ENCODE results near the gene CTCF.

The CTCF gene

DNA sequence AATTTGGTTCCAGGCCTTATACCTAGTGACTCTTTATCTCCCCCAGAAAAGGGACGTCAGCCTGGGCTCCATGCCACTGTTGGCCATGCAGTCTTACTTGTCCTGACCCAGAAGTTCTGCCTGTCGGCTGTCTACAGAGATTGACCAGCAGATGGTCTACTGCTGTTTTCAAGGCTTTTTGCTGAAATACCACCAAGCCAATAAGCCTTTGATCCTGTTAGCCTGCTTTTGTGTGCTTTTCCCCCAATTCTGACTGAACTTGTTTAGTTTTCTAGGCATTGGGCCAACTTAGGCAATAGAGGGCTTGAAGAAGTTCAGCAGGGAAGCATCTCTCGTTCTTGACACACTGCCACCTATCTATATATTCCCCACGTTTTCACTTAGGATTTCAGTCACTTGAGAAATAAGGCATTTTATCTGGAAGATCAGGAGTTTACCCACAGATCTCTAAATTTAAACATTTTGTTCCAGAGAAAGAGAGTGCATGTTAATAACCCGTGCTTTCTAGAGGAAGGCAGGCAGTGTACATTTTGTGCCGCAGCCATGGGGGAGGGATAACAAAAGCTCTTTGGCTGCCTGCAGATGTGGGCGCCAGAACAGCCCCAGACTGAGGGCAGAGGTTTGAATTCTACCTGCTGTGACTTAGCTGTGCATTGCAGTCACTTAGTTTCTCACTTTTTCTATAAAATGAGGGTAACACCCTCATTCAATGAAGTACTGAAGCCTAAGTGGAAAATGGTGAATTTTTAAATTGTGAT is 70.3 kb downstream of the CTCF start:
- no peak overlapping the region for H3K27ac Mint-ChIP-seq
- H3K36me3 Mint-ChIP-seq = peaks cover 29 to 43% of the 10 kb centered on the region in 2 donors
- no peaks in the 10 kb centered on the region for H3K27me3 Mint-ChIP-seq
- H3K9me3 Mint-ChIP-seq = no peaks in the 10 kb centered on the region
- DNase-seq (no peak), ATAC-seq (replicated peaks) (no peak)
- no peaks in the 10 kb centered on the region for H3K4me1 Mint-ChIP-seq
- H3K4me3 Mint-ChIP-seq = no peak overlapping the region

DNA sequence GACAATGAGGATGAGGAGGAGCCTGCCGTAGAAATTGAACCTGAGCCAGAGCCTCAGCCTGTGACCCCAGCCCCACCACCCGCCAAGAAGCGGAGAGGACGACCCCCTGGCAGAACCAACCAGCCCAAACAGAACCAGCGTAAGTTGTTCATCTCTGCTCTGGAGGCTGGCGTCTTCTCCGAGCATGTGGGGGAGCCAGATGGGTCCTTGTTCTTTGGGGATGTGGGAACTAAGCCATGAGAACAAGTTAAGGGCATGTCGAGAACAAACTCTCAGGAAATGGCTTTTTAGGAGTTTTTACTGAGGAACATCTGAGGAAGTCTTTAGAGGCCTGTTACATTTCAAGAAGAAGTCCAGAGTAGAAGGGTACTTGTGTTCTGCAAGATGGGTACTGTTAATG is 74.4 kb downstream of the CTCF start:
- H3K36me3 Mint-ChIP-seq = peaks cover 12 to 35% of the 10 kb centered on the region in 2 donors
- H3K27me3 Mint-ChIP-seq = no peaks in the 10 kb centered on the region
- no peaks in the 10 kb centered on the region for H3K9me3 Mint-ChIP-seq
- ATAC-seq (replicated peaks) = no peak
- DNase-seq = no peak
- H3K27ac Mint-ChIP-seq = peak overlapping the region; percentile 51
- peaks cover 0 to 2% of the 10 kb centered on the region in 2 donors for H3K4me1 Mint-ChIP-seq
- no peak overlapping the region for H3K4me3 Mint-ChIP-seq

GRCh38 chr16:67637625-67638024 is 75.3 kb downstream of the CTCF start:
- Mint-ChIP-seq H3K27me3 (no peaks in the 10 kb centered on the region), H3K4me1 (peaks cover 0 to 2% of the 10 kb centered on the region in 2 donors), H3K4me3 (no peak overlapping the region), H3K27ac (no peak overlapping the region), H3K36me3 (peaks cover 12 to 27% of the 10 kb centered on the region in 2 donors), H3K9me3 (no peaks in the 10 kb centered on the region)
- no peak for ATAC-seq (replicated peaks)
- DNase-seq = no peak

DNA sequence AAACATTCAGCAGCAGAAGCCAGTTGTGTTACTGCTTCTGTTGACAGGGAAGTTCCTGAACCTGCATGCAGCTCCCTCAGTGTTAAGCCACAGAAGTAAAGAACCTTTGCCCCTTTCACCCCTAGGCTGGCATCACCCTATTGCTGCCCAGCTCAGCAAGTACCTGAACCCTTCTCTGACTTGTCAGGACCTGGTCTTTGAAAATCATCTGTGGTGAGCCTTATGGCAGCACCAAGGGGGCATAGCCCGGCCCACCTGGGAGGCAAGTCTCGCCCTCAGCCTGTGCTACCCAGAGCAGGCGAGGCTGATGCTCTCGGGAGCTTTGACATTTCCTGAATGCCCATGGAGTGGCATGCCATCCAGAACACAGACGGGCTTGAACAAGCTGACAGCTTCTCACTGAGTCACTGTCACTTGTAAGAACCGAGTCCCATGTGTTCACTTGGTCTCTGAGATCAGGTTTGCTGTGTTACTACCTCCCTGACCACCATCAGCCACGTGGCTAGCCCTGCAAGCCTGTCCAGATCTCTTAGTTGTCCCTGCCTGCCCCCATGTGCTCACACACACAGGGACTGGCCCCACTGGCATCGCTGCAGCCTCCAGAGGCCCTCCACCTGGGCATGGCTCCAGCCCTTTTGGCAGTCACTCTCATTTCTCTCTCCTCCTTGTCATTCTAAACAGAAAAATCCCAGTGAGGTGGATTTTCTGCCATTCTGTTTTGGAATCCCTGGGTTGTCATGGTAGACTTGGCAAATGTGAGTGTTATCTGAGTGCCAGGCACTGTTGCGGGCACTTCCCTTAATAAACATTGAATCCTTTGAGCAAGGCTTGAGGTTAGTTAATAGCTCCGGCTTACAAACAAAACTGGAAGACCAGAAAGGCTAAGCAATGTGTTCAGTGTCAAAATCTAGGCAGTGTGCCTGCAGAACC is 79.7 kb downstream of the CTCF start:
- Mint-ChIP-seq H3K27me3 (no peaks in the 10 kb centered on the region), H3K27ac (no peak overlapping the region), H3K4me1 (peaks cover 7 to 22% of the 10 kb centered on the region in 2 donors), H3K4me3 (no peak overlapping the region), H3K9me3 (no peaks in the 10 kb centered on the region), H3K36me3 (peaks cover 2 to 23% of the 10 kb centered on the region in 2 donors)
- DNase-seq = no peak
- ATAC-seq (replicated peaks) = no peak

GRCh38 chr16:67644038-67644437 is 81.7 kb downstream of the CTCF start:
- H3K36me3 Mint-ChIP-seq = peaks cover 11 to 26% of the 10 kb centered on the region in 2 donors
- no peaks in the 10 kb centered on the region for H3K9me3 Mint-ChIP-seq
- ATAC-seq (replicated peaks) = no peak
- peaks cover 8 to 25% of the 10 kb centered on the region in 2 donors for H3K4me1 Mint-ChIP-seq
- DNase-seq = no peak
- H3K27ac Mint-ChIP-seq = peak overlapping the region; percentile 77
- H3K27me3 Mint-ChIP-seq = no peaks in the 10 kb centered on the region
- peak overlapping the region; percentile 47 to 62 for H3K4me3 Mint-ChIP-seq

GRCh38 chr16:67645397-67646121 is 83.2 kb downstream of the CTCF start:
- H3K4me3 Mint-ChIP-seq = peak overlapping the region; percentile 88 to 90
- peak overlapping the region; percentile 91 for H3K27ac Mint-ChIP-seq
- no peak for DNase-seq
- H3K27me3 Mint-ChIP-seq = no peaks in the 10 kb centered on the region
- H3K36me3 Mint-ChIP-seq = peaks cover 17 to 29% of the 10 kb centered on the region in 2 donors
- H3K9me3 Mint-ChIP-seq = no peaks in the 10 kb centered on the region
- peaks cover 9 to 25% of the 10 kb centered on the region in 2 donors for H3K4me1 Mint-ChIP-seq
- ATAC-seq (replicated peaks) = peak in 1 of 2 donors; percentile 37

- Mint-ChIP-seq H3K27me3 (no peaks in the 10 kb centered on the region), H3K9me3 (no peaks in the 10 kb centered on the region), H3K27ac (no peak overlapping the region), H3K4me3 (peak overlapping the region in 1 of 2 donors; percentile 71), H3K36me3 (peaks cover 25 to 42% of the 10 kb centered on the region in 2 donors), H3K4me1 (peaks cover 11 to 31% of the 10 kb centered on the region in 2 donors)
- DNase-seq = no peak
- no peak for ATAC-seq (replicated peaks)
Observed at GRCh38 chr16:67647111-67647651, 84.9 kb downstream of the CTCF start.

DNA sequence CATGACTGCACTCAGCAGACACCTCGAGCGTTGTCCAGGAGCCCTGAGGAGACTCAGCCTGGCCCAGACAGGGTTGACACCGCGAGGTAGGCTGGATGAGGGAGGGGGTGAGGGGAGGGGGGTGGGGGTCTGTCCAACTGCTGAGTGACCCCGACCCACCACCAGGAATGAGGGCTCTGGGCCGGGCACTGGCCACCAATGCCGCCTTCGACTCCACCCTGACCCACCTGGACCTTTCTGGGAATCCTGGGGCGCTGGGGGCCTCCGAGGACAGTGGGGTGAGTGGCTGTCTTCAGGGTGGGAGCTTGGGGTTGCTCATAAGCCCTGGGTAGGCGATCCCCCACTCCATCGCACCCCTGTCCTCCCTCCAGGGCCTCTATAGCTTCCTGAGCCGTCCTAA is 85.4 kb downstream of the CTCF start:
- ATAC-seq (replicated peaks) (no peak), DNase-seq (no peak)
- Mint-ChIP-seq H3K9me3 (no peaks in the 10 kb centered on the region), H3K36me3 (peaks cover 27 to 43% of the 10 kb centered on the region in 2 donors), H3K4me1 (peaks cover 11 to 31% of the 10 kb centered on the region in 2 donors), H3K4me3 (no peak overlapping the region), H3K27me3 (no peaks in the 10 kb centered on the region), H3K27ac (no peak overlapping the region)

DNA sequence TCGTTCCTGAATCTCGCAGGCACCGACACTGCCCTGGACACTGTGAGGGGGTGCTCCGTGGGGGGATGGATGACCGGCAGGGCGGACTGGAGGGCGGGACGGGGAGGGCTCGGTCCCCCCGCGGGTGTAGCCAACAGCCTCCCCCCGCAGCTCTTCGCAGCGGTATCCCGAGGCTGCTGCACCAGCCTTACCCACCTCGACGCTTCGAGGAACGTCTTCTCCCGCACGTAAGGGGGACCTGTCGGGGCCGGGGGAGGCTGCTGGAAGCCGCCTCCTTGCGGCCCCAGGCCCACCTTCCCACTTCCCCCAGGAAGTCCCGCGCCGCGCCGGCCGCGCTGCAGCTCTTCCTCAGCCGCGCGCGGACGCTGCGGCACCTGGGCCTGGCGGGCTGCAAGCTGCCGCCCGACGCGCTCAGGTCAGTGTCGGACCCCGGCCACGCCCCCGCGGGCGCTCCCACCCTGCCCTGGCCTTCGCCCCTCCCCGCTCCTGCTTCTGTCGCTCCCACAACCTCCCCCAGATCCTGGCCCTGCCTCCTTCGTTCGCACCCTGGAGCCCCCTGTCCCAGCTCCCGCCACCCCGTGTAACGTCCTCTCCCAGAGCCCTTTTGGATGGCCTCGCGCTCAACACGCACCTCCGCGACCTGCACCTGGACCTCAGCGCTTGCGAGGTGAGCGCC is 85.9 kb downstream of the CTCF start:
- DNase-seq (no peak), ATAC-seq (replicated peaks) (no peak)
- Mint-ChIP-seq H3K27me3 (no peaks in the 10 kb centered on the region), H3K36me3 (peaks cover 27 to 43% of the 10 kb centered on the region in 2 donors), H3K27ac (no peak overlapping the region), H3K4me1 (peaks cover 11 to 31% of the 10 kb centered on the region in 2 donors), H3K4me3 (no peak overlapping the region), H3K9me3 (no peaks in the 10 kb centered on the region)

GRCh38 chr16:67648764-67649407 is 86.6 kb downstream of the CTCF start:
- ATAC-seq (replicated peaks) (no peak), DNase-seq (no peak)
- no peaks in the 10 kb centered on the region for H3K27me3 Mint-ChIP-seq
- H3K9me3 Mint-ChIP-seq = no peaks in the 10 kb centered on the region
- no peak overlapping the region for H3K4me3 Mint-ChIP-seq
- peaks cover 11 to 31% of the 10 kb centered on the region in 2 donors for H3K4me1 Mint-ChIP-seq
- no peak overlapping the region for H3K27ac Mint-ChIP-seq
- H3K36me3 Mint-ChIP-seq = peaks cover 27 to 43% of the 10 kb centered on the region in 2 donors

DNA sequence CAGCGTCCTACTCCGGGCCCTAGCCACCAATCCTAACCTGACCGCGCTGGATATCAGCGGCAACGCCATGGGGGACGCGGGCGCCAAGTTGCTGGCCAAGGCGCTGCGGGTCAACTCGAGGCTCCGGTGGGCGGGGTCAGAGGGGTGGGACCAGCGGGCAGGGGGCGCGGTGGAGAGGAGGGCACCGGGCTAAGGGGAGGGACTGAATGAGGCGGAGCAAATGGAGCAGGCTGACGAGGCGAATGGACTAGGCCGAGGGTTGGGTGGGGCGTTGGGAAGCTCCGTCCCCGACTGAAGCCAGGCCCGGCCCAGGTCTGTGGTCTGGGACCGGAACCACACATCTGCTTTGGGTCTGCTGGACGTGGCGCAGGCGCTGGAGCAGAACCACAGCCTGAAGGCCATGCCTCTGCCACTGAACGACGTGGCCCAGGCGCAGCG is 87.2 kb downstream of the CTCF start:
- H3K27ac Mint-ChIP-seq = no peak overlapping the region
- peaks cover 9 to 29% of the 10 kb centered on the region in 2 donors for H3K4me1 Mint-ChIP-seq
- no peaks in the 10 kb centered on the region for H3K9me3 Mint-ChIP-seq
- DNase-seq (no peak), ATAC-seq (replicated peaks) (no peak)
- peaks cover 29 to 45% of the 10 kb centered on the region in 2 donors for H3K36me3 Mint-ChIP-seq
- H3K27me3 Mint-ChIP-seq = no peaks in the 10 kb centered on the region
- no peak overlapping the region for H3K4me3 Mint-ChIP-seq

- no peak overlapping the region for H3K27ac Mint-ChIP-seq
Observed at GRCh38 chr16:67650023-67650422, 87.7 kb downstream of the CTCF start.

DNA sequence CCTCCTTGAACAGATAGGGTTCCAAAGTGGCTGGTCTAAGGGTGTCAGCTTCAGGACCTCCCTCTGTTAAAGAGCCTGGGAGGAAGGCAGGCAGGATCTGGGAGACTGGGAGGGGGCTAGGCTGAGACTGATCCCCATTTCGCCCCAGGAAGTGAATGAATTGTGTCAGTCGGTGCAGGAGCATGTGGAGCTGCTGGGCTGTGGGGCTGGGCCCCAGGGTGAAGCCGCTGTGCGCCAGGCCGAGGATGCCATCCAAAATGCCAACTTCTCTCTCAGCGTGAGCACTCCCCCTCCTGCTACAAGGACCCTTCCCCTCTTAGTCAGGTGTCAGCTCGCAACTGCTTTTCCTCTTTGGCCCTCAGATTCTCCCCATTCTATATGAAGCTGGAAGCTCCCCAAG is 88.7 kb downstream of the CTCF start:
- peaks cover 39 to 54% of the 10 kb centered on the region in 2 donors for H3K36me3 Mint-ChIP-seq

More at GRCh38 chr16:67650023-67650422, 87.7 kb downstream of the CTCF start:
- DNase-seq (no peak), ATAC-seq (replicated peaks) (no peak)
- Mint-ChIP-seq H3K4me3 (no peak overlapping the region), H3K27me3 (no peaks in the 10 kb centered on the region), H3K9me3 (no peaks in the 10 kb centered on the region), H3K36me3 (peaks cover 32 to 47% of the 10 kb centered on the region in 2 donors), H3K4me1 (peaks cover 8 to 30% of the 10 kb centered on the region in 2 donors)

More for the DNA sequence above, 88.7 kb downstream of the CTCF start:
- Mint-ChIP-seq H3K27me3 (no peaks in the 10 kb centered on the region), H3K4me3 (no peak overlapping the region), H3K4me1 (peaks cover 8 to 26% of the 10 kb centered on the region in 2 donors), H3K27ac (peak overlapping the region; percentile 16), H3K9me3 (no peaks in the 10 kb centered on the region)
- DNase-seq (no peak), ATAC-seq (replicated peaks) (no peak)

Data from stimulated activated naive B cell treated with anti-CD40 and anti-IgM and Interleukin-4, amounts not matched to agents 10 μg/mL and 1 μg/mL and 100 μg/mL, for 72 hours (primary cell).